Measurements from ENCODE around the gene RASL10A.

DNA sequence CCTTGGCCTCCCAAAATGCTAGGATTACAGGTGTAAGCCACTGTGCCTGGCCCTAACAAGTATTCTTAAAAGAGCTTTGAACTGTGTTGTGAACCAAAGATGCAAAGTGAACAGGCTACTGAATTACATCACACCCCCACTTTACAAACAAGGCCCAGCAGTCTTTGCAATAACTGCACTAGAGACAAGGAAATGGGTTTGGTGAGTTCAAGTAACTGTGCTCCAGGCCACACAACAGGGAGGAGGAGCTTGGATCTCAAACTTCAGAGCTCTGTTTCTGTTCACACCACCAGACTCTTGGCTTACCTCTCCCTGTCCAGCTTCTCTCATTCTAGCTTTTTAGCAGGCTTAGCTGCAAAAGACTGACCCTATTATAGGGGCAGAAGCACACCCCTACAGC, 30.4 kb upstream of the RASL10A start:
- TF ChIP-seq, protein P1, sequence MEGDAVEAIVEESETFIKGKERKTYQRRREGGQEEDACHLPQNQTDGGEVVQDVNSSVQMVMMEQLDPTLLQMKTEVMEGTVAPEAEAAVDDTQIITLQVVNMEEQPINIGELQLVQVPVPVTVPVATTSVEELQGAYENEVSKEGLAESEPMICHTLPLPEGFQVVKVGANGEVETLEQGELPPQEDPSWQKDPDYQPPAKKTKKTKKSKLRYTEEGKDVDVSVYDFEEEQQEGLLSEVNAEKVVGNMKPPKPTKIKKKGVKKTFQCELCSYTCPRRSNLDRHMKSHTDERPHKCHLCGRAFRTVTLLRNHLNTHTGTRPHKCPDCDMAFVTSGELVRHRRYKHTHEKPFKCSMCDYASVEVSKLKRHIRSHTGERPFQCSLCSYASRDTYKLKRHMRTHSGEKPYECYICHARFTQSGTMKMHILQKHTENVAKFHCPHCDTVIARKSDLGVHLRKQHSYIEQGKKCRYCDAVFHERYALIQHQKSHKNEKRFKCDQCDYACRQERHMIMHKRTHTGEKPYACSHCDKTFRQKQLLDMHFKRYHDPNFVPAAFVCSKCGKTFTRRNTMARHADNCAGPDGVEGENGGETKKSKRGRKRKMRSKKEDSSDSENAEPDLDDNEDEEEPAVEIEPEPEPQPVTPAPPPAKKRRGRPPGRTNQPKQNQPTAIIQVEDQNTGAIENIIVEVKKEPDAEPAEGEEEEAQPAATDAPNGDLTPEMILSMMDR (conservative IDR thresholded peaks at IDR 0.05; ENCODE audit: low read length), result no peak
- no peak for TF ChIP-seq EZH2phosphoT487 (IDR thresholded peaks at IDR 0.05; ENCODE audit: borderline replicate concordance, low read depth, low read length)
